Neural crest cell (in vitro differentiated cells): ENCODE data around the gene RAP1GAP2. TPM values are rescaled to one million over a fixed set of nuclear protein-coding genes. Genes with fewer than 3 reads are reported as not detected.
"Not testable (repeated sequence)": the region's sequence is repeated elsewhere in the genome, so short reads cannot be mapped to it uniquely, and the experiment has no call there.

ENCODE experiments used
- DNase-seq: peaks from one replicate; pipeline ENCODE4 v3.0.0; 2021; ENCODE audit warnings: low read depth, mixed read lengths, low spot score
- H3K27ac Mint-ChIP-seq: one replicate; pipeline ENCODE4 v1.8.0; 2021; ENCODE audit warnings: mild to moderate bottlenecking, mixed read lengths; ENCODE audit not compliant: unreplicated experiment
- H3K27me3 Mint-ChIP-seq: 2 replicates; pipeline ENCODE4 v1.8.0; 2021; ENCODE audit warnings: low read depth, mild to moderate bottlenecking, mixed read lengths
- H3K36me3 Mint-ChIP-seq: 2 replicates; pipeline ENCODE4 v1.8.0; 2021; ENCODE audit warnings: low read depth, mild to moderate bottlenecking, mixed read lengths
- H3K4me1 Mint-ChIP-seq: 2 replicates; pipeline ENCODE4 v1.8.0; 2021; ENCODE audit warnings: mixed read lengths
- H3K4me3 Mint-ChIP-seq: one replicate; pipeline ENCODE4 v1.8.0; 2021; ENCODE audit warnings: mild to moderate bottlenecking, mixed read lengths
- H3K9me3 Mint-ChIP-seq: 2 replicates; pipeline ENCODE4 v1.8.0; 2021; ENCODE audit warnings: mixed read lengths
- total RNA-seq: library from RNA; stranded (reverse); gene quantifications from 2 replicates; pipeline ENCODE4 v1.2.1, GENCODE V29; 2021
- TF ChIP-seq, protein P1 (sequence below): fragments of 200-600 bp; sonication (generic); conservative IDR thresholded peaks from 2 replicates; pipeline ENCODE4 v1.5.0; 2021; ENCODE audit warnings: antibody characterized with exemption, mild to moderate bottlenecking

Gene RAP1GAP2
- total RNA-seq, 1 donor from 2014 or later = 1.0 TPM

- H3K4me1 Mint-ChIP-seq = peaks cover 8% of the 10 kb centered on the region
- H3K27me3 Mint-ChIP-seq = no peaks in the 10 kb centered on the region
- TF ChIP-seq, protein P1, sequence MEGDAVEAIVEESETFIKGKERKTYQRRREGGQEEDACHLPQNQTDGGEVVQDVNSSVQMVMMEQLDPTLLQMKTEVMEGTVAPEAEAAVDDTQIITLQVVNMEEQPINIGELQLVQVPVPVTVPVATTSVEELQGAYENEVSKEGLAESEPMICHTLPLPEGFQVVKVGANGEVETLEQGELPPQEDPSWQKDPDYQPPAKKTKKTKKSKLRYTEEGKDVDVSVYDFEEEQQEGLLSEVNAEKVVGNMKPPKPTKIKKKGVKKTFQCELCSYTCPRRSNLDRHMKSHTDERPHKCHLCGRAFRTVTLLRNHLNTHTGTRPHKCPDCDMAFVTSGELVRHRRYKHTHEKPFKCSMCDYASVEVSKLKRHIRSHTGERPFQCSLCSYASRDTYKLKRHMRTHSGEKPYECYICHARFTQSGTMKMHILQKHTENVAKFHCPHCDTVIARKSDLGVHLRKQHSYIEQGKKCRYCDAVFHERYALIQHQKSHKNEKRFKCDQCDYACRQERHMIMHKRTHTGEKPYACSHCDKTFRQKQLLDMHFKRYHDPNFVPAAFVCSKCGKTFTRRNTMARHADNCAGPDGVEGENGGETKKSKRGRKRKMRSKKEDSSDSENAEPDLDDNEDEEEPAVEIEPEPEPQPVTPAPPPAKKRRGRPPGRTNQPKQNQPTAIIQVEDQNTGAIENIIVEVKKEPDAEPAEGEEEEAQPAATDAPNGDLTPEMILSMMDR = no peak
- DNase-seq = no peak
- H3K4me3 Mint-ChIP-seq = no peak overlapping the region
- H3K27ac Mint-ChIP-seq = no peak overlapping the region
- H3K9me3 Mint-ChIP-seq = no peaks in the 10 kb centered on the region
- no peaks in the 10 kb centered on the region for H3K36me3 Mint-ChIP-seq
Observed at GRCh38 chr17:2809337-2809736, 13.1 kb downstream of the RAP1GAP2 start.

- H3K27me3 Mint-ChIP-seq = no peaks in the 10 kb centered on the region
- no peaks in the 10 kb centered on the region for H3K36me3 Mint-ChIP-seq
- no peak overlapping the region for H3K27ac Mint-ChIP-seq
- no peak overlapping the region for H3K4me3 Mint-ChIP-seq
- H3K4me1 Mint-ChIP-seq = peaks cover 12% of the 10 kb centered on the region
- no peaks in the 10 kb centered on the region for H3K9me3 Mint-ChIP-seq
- TF ChIP-seq, protein P1 = no peak
- no peak for DNase-seq
Observed at GRCh38 chr17:2814049-2814448, 17.8 kb downstream of the RAP1GAP2 start.

- no peaks in the 10 kb centered on the region for H3K9me3 Mint-ChIP-seq
- no peak overlapping the region for H3K4me3 Mint-ChIP-seq
- H3K36me3 Mint-ChIP-seq = no peaks in the 10 kb centered on the region
- H3K27ac Mint-ChIP-seq = no peak overlapping the region
- TF ChIP-seq, protein P1 = no peak
- H3K27me3 Mint-ChIP-seq = no peaks in the 10 kb centered on the region
- peaks cover 12% of the 10 kb centered on the region for H3K4me1 Mint-ChIP-seq
- no peak for DNase-seq
Observed at GRCh38 chr17:2814481-2815341, 18.5 kb downstream of the RAP1GAP2 start.

- no peak overlapping the region for H3K4me3 Mint-ChIP-seq
Observed at GRCh38 chr17:2815781-2816185, 19.5 kb downstream of the RAP1GAP2 start.

GRCh38 chr17:2816688-2817087, 20.4 kb downstream of the RAP1GAP2 start:
- DNase-seq = no peak
- H3K27ac Mint-ChIP-seq = no peak overlapping the region
- TF ChIP-seq, protein P1 = no peak

More at GRCh38 chr17:2815781-2816185, 19.5 kb downstream of the RAP1GAP2 start:
- DNase-seq = no peak
- Mint-ChIP-seq H3K9me3 (no peaks in the 10 kb centered on the region), H3K4me1 (peaks cover 12% of the 10 kb centered on the region), H3K27ac (no peak overlapping the region), H3K27me3 (no peaks in the 10 kb centered on the region), H3K36me3 (no peaks in the 10 kb centered on the region)
- TF ChIP-seq, protein P1 = no peak

DNA sequence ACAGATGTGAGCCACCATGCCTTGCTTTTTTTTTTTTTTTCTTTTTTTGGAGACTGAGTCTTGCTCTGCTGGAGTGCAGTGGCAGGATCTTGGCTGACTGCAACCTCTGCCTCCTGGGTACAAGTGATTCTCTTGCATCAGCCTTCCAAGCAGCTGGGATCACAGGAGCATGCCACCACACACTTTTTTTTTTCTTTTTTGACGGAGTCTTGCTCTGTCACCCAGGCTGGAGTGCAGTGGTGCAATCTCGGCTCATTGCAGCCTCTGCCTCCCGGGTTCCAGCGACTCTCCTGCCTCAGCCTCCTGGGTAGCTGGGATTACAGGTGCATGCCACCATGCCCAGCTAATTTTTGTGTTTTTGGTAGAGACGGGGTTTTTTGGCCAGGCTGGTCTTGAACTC, 23.1 kb downstream of the RAP1GAP2 start:
- not testable (repeated sequence) for H3K4me3 Mint-ChIP-seq, H3K9me3 Mint-ChIP-seq, DNase-seq, H3K27me3 Mint-ChIP-seq, H3K27ac Mint-ChIP-seq, H3K4me1 Mint-ChIP-seq, H3K36me3 Mint-ChIP-seq

More at GRCh38 chr17:2816688-2817087, 20.4 kb downstream of the RAP1GAP2 start:
- peaks cover 12% of the 10 kb centered on the region for H3K4me1 Mint-ChIP-seq
- no peaks in the 10 kb centered on the region for H3K9me3 Mint-ChIP-seq
- H3K36me3 Mint-ChIP-seq = no peaks in the 10 kb centered on the region
- no peaks in the 10 kb centered on the region for H3K27me3 Mint-ChIP-seq
- no peak overlapping the region for H3K4me3 Mint-ChIP-seq
